Gastrocnemius medialis (tissue), 4 donors: ENCODE measurements around the gene SEMA3G.

ENCODE experiments used
- CTCF ChIP-seq, 5 experiments: fragments of 450-650 bp in 3 of 5; fragments of 200-600 bp in 2 of 5; sonication (generic) in 2 of 5; IDR thresholded peaks in 4 of 5; conservative IDR thresholded peaks in 1 of 5; 1 replicate in 4 of 5; 2 replicates in 1 of 5; pipeline ENCODE4 v1.5.1; 2016 to 2019; ENCODE audit warnings: antibody characterized with exemption in 5 of 5, mild to moderate bottlenecking in 3 of 5, moderate library complexity in 3 of 5
- POLR2A ChIP-seq, 2 donors: fragments of 450-650 bp; IDR thresholded peaks; one replicate each; pipeline ENCODE4 v1.6.1; 2017; ENCODE audit warnings: antibody characterized with exemption in 2 of 2, mild to moderate bottlenecking in 2 of 2, moderate library complexity in 2 of 2

GRCh38 chr3:52393131-52393807 lies 51.6 kb downstream of the SEMA3G start:
- TF ChIP-seq POLR2A (IDR thresholded peaks at IDR 0.05) (no peak), CTCF (IDR thresholded peaks at IDR 0.05 in 4 of 5, conservative IDR thresholded peaks at IDR 0.05 in 1 of 5) (no peak)
